Activated CD4-positive, alpha-beta T cell treated with anti-CD3 and anti-CD28 coated beads, Interleukin-2, amount 10 ng/mL, durations not matched to agents 7 days and 5 days (primary cell): Measurements from ENCODE around the gene CYP2W1. TPM values are rescaled to one million over a fixed set of nuclear protein-coding genes. Genes with fewer than 3 reads are reported as not detected.
"Not testable (repeated sequence)": the region's sequence is repeated elsewhere in the genome, so short reads cannot be mapped to it uniquely, and the experiment has no call there.

Source experiments
- CTCF ChIA-PET: fragments of 350-600 bp; sonication (Branson Sonifier 250); formaldehyde crosslinking; loops from one replicate; lab custom pipeline; 2021; ENCODE audit warnings: antibody characterized with exemption; lab: Charles Lee
- POLR2A ChIA-PET: fragments of 350-600 bp; sonication (Branson Sonifier 250); formaldehyde crosslinking; loops from one replicate; lab custom pipeline; 2021; ENCODE audit warnings: antibody characterized with exemption; lab: Charles Lee
- DNase-seq: peaks from one replicate; pipeline ENCODE4 v3.0.0-alpha.2; 2020
- H3K27ac Mint-ChIP-seq: one replicate; pipeline ENCODE4 v1.8.0; 2021; ENCODE audit warnings: mild to moderate bottlenecking, moderate library complexity, mixed read lengths
- H3K27me3 Mint-ChIP-seq: one replicate; pipeline ENCODE4 v1.8.0; 2021; ENCODE audit warnings: mixed read lengths
- H3K36me3 Mint-ChIP-seq: one replicate; pipeline ENCODE4 v1.8.0; 2021; ENCODE audit warnings: low read depth, mixed read lengths
- H3K4me1 Mint-ChIP-seq: one replicate; pipeline ENCODE4 v1.8.0; 2021; ENCODE audit warnings: mixed read lengths
- H3K4me3 Mint-ChIP-seq: one replicate; pipeline ENCODE4 v1.8.0; 2021; ENCODE audit warnings: mild to moderate bottlenecking, moderate library complexity, mixed read lengths
- H3K9me3 Mint-ChIP-seq: one replicate; pipeline ENCODE4 v1.8.0; 2021; ENCODE audit warnings: mixed read lengths
- total RNA-seq, 2 experiments: library from RNA; stranded (reverse); gene quantifications; one replicate each; pipeline ENCODE4 v1.2.3, GENCODE V29; 2021

CYP2W1 gene
- total RNA-seq, result not detected

GRCh38 chr7:983004-983615 is at the start of gene CYP2W1:
TSS of gene CYP2W1 (plus strand) at chr7:983181. CDS start at chr7:983212, 31 bp downstream.
- ChIA-PET POLR2A (no interaction called here), CTCF (interaction anchor here (0.9 to 2.8 kb wide), 2 partner anchors 10 to 187 kb away, joined by 5 to 17 read pairs; no protein-coding TSS in a partner anchor)
- Mint-ChIP-seq H3K27me3 (peaks cover 2% of the 10 kb centered on the region), H3K27ac (no peak within 1 kb of the TSS), H3K4me1 (no peaks in the 10 kb centered on the region), H3K4me3 (no peak within 1 kb of the TSS), H3K36me3 (no peaks in the 10 kb centered on the region), H3K9me3 (no peaks in the 10 kb centered on the region)
- no peak for DNase-seq

GRCh38 chr7:934469-935163 is 48.4 kb upstream of the CYP2W1 start:
- no peak overlapping the region for H3K27ac Mint-ChIP-seq
- no peaks in the 10 kb centered on the region for H3K27me3 Mint-ChIP-seq
- POLR2A ChIA-PET, result no interaction called here
- no peaks in the 10 kb centered on the region for H3K36me3 Mint-ChIP-seq
- H3K4me3 Mint-ChIP-seq, result no peak overlapping the region
- peaks cover 18% of the 10 kb centered on the region for H3K4me1 Mint-ChIP-seq
- peaks cover 2% of the 10 kb centered on the region for H3K9me3 Mint-ChIP-seq
- CTCF ChIA-PET, result interaction anchor here (0.9 kb wide), 1 partner anchor 59 kb away, joined by 3 read pairs; no protein-coding TSS in a partner anchor
- no peak for DNase-seq

- H3K36me3 Mint-ChIP-seq, result no peaks in the 10 kb centered on the region
- no peak for DNase-seq
- H3K27ac Mint-ChIP-seq, result no peak overlapping the region
- POLR2A ChIA-PET, result no interaction called here
- H3K27me3 Mint-ChIP-seq, result peaks cover 5% of the 10 kb centered on the region
- H3K4me1 Mint-ChIP-seq, result peaks cover 13% of the 10 kb centered on the region
- H3K9me3 Mint-ChIP-seq, result peaks cover 5% of the 10 kb centered on the region
- no peak overlapping the region for H3K4me3 Mint-ChIP-seq
- CTCF ChIA-PET, result interaction anchor here (0.9 kb wide), 1 partner anchor 58 kb away, joined by 3 read pairs; no protein-coding TSS in a partner anchor
These were observed 47.7 kb upstream of the CYP2W1 start for GRCh38 chr7:935164-935873.

GRCh38 chr7:935874-936385 is 47.1 kb upstream of the CYP2W1 start:
- Mint-ChIP-seq H3K27ac (peak overlapping the region; percentile 46), H3K27me3 (peaks cover 10% of the 10 kb centered on the region), H3K9me3 (peaks cover 11% of the 10 kb centered on the region), H3K36me3 (peaks cover 2% of the 10 kb centered on the region), H3K4me1 (peaks cover 13% of the 10 kb centered on the region), H3K4me3 (no peak overlapping the region)
- POLR2A ChIA-PET, result no interaction called here
- no peak for DNase-seq
- CTCF ChIA-PET, result no interaction called here

- Mint-ChIP-seq H3K9me3 (peaks cover 13% of the 10 kb centered on the region), H3K27me3 (peaks cover 12% of the 10 kb centered on the region), H3K36me3 (peaks cover 2% of the 10 kb centered on the region), H3K27ac (peak overlapping the region; percentile 46), H3K4me3 (no peak overlapping the region), H3K4me1 (peaks cover 12% of the 10 kb centered on the region)
- POLR2A ChIA-PET, result no interaction called here
- CTCF ChIA-PET, result no interaction called here
- no peak for DNase-seq
These were observed 46.5 kb upstream of the CYP2W1 start for GRCh38 chr7:936386-937054.

- ChIA-PET CTCF (interaction anchor here (1.0 kb wide), 2 partner anchors 15 to 34 kb away, joined by 3 read pairs; no protein-coding TSS in a partner anchor), POLR2A (no interaction called here)
- peaks cover 12% of the 10 kb centered on the region for H3K4me1 Mint-ChIP-seq
- no peak overlapping the region for H3K4me3 Mint-ChIP-seq
- no peak for DNase-seq
- peaks cover 2% of the 10 kb centered on the region for H3K36me3 Mint-ChIP-seq
- H3K9me3 Mint-ChIP-seq, result peaks cover 15% of the 10 kb centered on the region
- peak overlapping the region; percentile 2 for H3K27ac Mint-ChIP-seq
- H3K27me3 Mint-ChIP-seq, result peaks cover 18% of the 10 kb centered on the region
These were observed 45.0 kb upstream of the CYP2W1 start for GRCh38 chr7:937856-938484.

- H3K4me1 Mint-ChIP-seq, result peaks cover 12% of the 10 kb centered on the region
- no peak overlapping the region for H3K4me3 Mint-ChIP-seq
- POLR2A ChIA-PET, result no interaction called here
- no peak overlapping the region for H3K27ac Mint-ChIP-seq
- no peak for DNase-seq
- peaks cover 2% of the 10 kb centered on the region for H3K36me3 Mint-ChIP-seq
- peaks cover 18% of the 10 kb centered on the region for H3K27me3 Mint-ChIP-seq
- CTCF ChIA-PET, result interaction anchor here (0.9 to 1.2 kb wide), 4 partner anchors 16 to 106 kb away, joined by 3 read pairs; partner anchors contain the start of gene GPR146
- H3K9me3 Mint-ChIP-seq, result peaks cover 15% of the 10 kb centered on the region
These were observed 44.3 kb upstream of the CYP2W1 start for GRCh38 chr7:938546-939185.

- POLR2A ChIA-PET, result no interaction called here
- Mint-ChIP-seq H3K36me3 (peaks cover 2% of the 10 kb centered on the region), H3K27me3 (peaks cover 18% of the 10 kb centered on the region), H3K27ac (no peak overlapping the region), H3K9me3 (peaks cover 15% of the 10 kb centered on the region), H3K4me3 (no peak overlapping the region), H3K4me1 (peaks cover 12% of the 10 kb centered on the region)
- CTCF ChIA-PET, result interaction anchor here (0.6 to 1.2 kb wide), 2 partner anchors 39 to 525 kb away, joined by 3 read pairs; no protein-coding TSS in a partner anchor
- DNase-seq, result no peak
These were observed 43.1 kb upstream of the CYP2W1 start for GRCh38 chr7:939843-940242.

GRCh38 chr7:940599-941408 is 42.2 kb upstream of the CYP2W1 start:
- H3K4me1 Mint-ChIP-seq, result peaks cover 12% of the 10 kb centered on the region
- ChIA-PET CTCF (no interaction called here), POLR2A (no interaction called here)
- H3K27me3 Mint-ChIP-seq, result peaks cover 18% of the 10 kb centered on the region
- peaks cover 15% of the 10 kb centered on the region for H3K9me3 Mint-ChIP-seq
- DNase-seq, result no peak
- H3K27ac Mint-ChIP-seq, result no peak overlapping the region
- no peak overlapping the region for H3K4me3 Mint-ChIP-seq
- peaks cover 2% of the 10 kb centered on the region for H3K36me3 Mint-ChIP-seq

GRCh38 chr7:943793-944192 is 39.2 kb upstream of the CYP2W1 start:
- H3K27ac Mint-ChIP-seq, DNase-seq, H3K4me1 Mint-ChIP-seq, H3K4me3 Mint-ChIP-seq, CTCF ChIA-PET, H3K36me3 Mint-ChIP-seq, POLR2A ChIA-PET: not testable (repeated sequence)
- Mint-ChIP-seq H3K27me3 (peaks cover 18% of the 10 kb centered on the region), H3K9me3 (peaks cover 15% of the 10 kb centered on the region)

- H3K4me3 Mint-ChIP-seq, result no peak overlapping the region
- peaks cover 14% of the 10 kb centered on the region for H3K9me3 Mint-ChIP-seq
- no peak overlapping the region for H3K27ac Mint-ChIP-seq
- H3K36me3 Mint-ChIP-seq, result peaks cover 2% of the 10 kb centered on the region
- H3K4me1 Mint-ChIP-seq, result no peaks in the 10 kb centered on the region
- peaks cover 17% of the 10 kb centered on the region for H3K27me3 Mint-ChIP-seq
- no peak for DNase-seq
- CTCF ChIA-PET, result no interaction called here
- POLR2A ChIA-PET, result no interaction called here
These were observed 38.2 kb upstream of the CYP2W1 start for GRCh38 chr7:944744-945143.
